GM12891 (cell line): Measurements from ENCODE around the gene JAG1.

Experiments
- DNase-seq: peaks from one replicate; pipeline ENCODE4 v3.0.0; 2011; ENCODE audit warnings: low spot score; ENCODE audit not compliant: insufficient read length
- FAIRE-seq: peaks from 2 replicates; lab custom pipeline; 2011; peaks lifted over from hg19 to GRCh38; lab: Jason Lieb, UNC
- PAX5 ChIP-seq: IDR thresholded peaks from 2 replicates; pipeline ENCODE4 v1.6.1; 2011; ENCODE audit warnings: low read length, moderate library complexity, mild to moderate bottlenecking; ENCODE audit not compliant: insufficient read depth, severe bottlenecking
- POLR2A ChIP-seq: IDR thresholded peaks from 2 replicates; pipeline ENCODE4 v1.6.1; 2011; ENCODE audit warnings: low read depth, low read length, control low read depth
- POLR2AphosphoS5 ChIP-seq: IDR thresholded peaks from 2 replicates; pipeline ENCODE4 v1.6.1; 2011; ENCODE audit warnings: low read depth, low read length, control low read depth
- POU2F2 ChIP-seq: IDR thresholded peaks from 2 replicates; pipeline ENCODE4 v1.6.1; 2011; ENCODE audit warnings: low read depth, mild to moderate bottlenecking, control low read depth, low read length, moderate library complexity
- SPI1 ChIP-seq: IDR thresholded peaks from 2 replicates; pipeline ENCODE4 v1.6.1; 2011; ENCODE audit warnings: low read depth, low read length, control low read depth
- TAF1 ChIP-seq: IDR thresholded peaks from 2 replicates; pipeline ENCODE4 v1.6.1; 2011; ENCODE audit warnings: low read depth, low read length, control low read depth

Gene JAG1

DNA sequence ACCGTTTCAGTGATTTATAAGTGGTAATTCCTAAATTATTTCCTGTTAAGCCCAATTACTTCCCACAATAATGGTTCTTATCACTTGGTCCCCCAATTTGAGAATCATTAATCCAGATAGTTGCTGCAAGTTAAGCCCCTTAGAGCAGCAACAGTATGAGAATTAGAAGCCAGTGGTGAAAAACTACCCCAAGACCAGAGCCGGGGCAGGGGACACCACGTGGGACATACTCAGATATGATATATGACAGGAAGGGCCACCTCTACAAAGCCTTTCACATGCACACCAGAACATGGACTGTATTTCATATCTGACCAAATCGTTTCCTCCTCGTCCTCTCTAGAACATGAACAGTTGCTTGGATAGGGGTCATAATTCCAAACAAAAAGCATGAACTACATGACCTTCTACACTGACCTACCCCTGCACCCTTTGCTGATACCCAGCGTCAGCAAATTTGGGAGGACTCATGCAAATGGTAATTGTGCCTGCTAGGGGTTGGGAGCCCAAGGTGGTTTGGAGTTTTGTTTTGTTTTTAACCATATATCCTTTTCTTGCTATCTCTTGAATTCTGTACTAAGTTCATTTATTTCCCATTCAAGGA is 3.9 kb downstream of the JAG1 start:
- FAIRE-seq (no peak), DNase-seq (no peak)
- TF ChIP-seq SPI1 (no peak), POU2F2 (no peak), TAF1 (no peak), POLR2A (no peak), POLR2AphosphoS5 (no peak), PAX5 (no peak)

DNA sequence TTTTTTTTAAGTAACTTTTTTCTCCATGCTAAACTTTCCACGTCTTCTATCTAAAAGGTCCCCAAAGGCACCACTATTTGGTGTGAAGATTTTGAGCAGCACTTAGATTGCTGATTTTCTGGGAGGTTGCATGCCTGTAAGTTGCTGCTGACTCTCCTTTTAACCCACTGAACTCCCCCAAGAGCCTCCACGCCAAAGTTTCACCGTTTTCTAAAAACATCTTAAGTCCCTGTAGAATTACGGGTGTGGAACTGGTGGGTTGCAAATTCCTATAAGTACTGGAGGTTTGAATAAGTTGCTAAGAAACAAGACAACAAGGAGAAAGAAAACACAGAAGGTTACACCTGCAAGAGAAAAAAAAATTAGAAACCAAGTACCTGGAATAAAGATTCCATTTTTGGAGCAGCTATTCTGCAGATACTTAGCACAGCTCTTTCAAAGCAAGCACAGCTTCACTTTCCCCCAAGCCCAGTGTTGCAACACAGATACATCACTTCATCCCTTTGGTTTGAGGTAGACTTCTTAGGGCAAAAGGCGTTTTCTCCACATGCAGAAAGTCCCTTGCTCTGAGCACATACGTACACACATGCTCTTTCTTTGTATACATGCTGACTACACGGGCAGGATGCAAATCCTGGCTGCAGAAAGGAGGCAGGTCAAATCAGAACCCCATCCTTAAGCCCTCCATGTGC is 5.0 kb downstream of the JAG1 start:
- TF ChIP-seq TAF1, result no peak
- no peak for FAIRE-seq

DNA sequence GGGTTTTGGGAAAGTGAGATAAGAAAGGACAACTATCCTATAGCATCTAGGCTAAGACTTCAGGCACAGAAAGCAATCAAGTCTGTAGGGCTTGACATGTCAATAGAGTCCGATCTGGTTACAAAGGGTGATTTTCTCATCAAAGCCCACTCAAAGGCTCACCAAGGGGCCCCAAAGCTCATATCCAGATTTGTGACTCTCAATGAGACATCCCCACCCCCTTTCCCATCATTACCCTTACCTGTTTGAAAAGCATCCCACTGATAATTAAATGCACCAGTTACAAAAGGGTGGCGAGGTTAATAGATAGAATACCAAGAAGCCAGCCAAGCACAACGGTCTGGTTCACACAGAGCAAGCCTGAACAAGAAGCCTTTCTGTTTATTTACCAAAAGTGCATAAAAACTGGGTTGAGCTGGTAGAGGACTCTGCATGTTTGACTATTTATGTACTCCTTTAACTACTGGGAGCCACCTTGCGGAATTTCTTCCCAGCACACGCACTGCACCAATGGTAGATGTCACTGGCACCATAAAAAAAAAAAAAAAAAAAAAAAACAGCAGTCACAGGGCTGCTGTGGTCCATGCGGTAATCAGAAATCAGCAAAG is 6.1 kb downstream of the JAG1 start:
- FAIRE-seq (no peak), DNase-seq (no peak)
- TF ChIP-seq POLR2A (no peak), POU2F2 (no peak), TAF1 (no peak), POLR2AphosphoS5 (no peak), PAX5 (no peak), SPI1 (no peak)

More for the DNA sequence above, 5.0 kb downstream of the JAG1 start:
- no peak for DNase-seq

DNA sequence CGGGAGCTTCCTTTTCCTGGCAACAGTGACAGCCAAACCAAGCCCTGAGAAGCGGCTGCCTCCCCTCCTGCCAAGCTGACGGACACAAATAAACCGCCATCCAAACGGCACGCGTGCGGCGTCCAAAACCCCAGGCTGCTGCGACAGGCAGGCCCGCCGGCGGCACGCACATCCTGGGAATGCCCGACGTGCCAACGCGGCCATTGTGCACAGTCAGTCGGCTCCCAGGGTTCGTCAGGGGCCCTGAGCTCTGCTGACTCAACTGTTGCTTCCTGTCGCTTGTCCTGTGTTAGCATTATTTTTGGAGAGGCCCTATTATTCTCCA is 6.8 kb downstream of the JAG1 start:
- DNase-seq (no peak), FAIRE-seq (no peak)
- TF ChIP-seq TAF1, result no peak
- TF ChIP-seq POLR2AphosphoS5, result no peak
- no peak for TF ChIP-seq POU2F2
- no peak for TF ChIP-seq SPI1
- TF ChIP-seq PAX5, result no peak
- no peak for TF ChIP-seq POLR2A

DNA sequence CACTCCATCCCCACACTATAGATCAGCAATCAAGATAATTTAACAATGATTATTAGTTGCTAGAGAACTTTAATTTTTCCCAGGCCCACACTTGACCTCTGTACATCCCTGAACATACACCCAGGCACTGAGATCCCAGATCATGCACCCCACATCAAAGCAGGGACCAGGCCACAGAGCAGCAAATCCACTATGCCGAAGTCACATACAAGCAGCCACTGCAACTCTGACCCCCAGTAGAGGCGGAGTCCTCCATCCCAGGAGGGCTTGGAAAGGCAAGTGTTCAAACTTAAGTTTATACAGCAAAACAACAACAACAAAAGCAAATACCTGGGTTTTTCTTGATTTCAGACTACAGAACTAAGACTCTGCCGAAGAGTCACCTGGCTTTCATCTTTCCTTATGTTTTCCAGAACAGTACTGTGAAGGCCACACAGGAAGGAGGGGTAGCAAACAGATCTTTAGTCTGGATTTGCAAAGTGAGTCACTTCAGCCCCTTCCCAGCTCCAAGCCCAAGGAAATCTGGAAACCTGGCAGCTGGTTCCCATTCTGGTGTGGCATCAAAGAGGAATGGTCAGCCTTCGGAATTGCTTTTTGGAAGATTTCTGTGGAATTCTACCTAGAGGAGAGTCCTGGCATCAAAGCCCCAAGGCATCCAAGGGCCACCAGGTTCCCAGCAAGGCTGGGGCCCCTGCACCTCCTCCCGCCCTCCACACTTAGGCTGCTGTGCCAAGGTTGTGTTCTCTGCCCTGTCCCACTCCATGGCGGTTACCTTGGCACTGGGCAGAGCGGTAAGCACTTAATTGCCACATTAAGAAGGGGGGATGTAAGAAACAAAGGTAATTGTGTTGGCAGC is 7.3 kb downstream of the JAG1 start:
- DNase-seq (no peak), FAIRE-seq (no peak)
- TF ChIP-seq SPI1 (no peak), POLR2A (no peak), POU2F2 (no peak), PAX5 (no peak), TAF1 (no peak)

DNA sequence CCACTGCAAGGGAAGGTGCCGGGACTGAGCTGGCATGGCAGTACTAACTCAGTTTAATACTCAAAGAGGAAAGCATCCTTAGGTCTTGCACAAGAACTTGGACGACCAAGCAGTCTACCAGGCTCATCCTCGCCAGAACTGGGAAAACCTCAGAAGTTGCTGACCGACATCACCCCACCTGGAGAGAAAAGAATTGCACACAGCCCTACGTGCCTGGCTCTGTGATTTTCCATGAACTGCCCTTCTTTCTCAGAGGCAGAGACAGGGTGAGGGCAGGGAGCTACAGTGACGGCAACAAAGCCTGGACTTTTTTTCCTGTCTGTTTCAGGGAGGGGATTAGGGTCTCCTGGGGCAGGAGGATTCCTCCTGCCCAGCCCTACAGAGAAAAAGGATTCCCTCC is 8.0 kb downstream of the JAG1 start:
- DNase-seq (no peak), FAIRE-seq (no peak)
- TF ChIP-seq POLR2AphosphoS5 (no peak), SPI1 (no peak), POLR2A (no peak), PAX5 (no peak), POU2F2 (no peak), TAF1 (no peak)

DNA sequence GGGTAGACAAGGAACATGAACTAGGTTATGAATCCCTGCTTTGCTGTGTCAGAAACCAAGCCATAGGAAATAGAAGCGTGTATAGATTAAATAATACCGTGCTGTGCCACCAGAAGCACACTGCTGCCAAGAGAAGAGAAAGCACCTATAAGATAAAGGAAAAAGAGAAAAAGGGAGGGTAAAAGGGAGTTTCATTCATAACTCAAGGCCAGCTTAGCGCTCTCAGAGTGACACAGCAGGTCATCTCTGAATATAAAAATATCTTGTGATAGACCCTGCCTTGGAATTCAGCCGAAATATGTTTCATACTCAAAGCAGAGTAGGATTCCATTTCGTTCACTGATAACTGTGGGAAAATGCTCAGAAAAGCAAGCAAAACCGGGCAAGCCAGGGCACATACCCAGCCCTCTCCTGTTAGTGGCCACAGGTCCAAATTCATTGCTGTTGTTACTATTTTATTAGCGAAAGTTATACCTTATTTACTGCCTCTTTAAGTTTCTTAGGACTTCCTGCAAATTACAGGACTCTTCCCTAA is 8.7 kb downstream of the JAG1 start:
- TF ChIP-seq TAF1 (no peak), PAX5 (no peak), SPI1 (no peak), POLR2A (no peak)
- FAIRE-seq (no peak), DNase-seq (no peak)

DNA sequence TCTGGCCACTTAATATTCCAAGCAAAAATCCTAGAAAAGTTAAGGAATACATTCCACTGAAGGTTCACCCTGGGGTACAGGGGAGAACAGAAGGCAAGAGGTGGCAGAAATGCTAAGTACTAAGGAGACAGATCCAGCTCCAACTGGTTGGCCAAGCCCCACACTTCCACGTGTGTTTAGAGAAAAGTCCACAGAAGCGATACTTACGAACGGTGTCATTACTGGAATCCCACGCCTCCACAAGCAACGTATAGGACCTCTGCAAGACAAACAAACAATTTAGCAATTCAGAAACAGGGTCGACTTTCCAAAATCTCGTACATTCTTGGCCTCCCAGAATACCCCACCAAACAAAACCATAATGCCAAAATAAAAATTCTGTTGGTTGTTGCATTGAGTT is 10.0 kb downstream of the JAG1 start:
- FAIRE-seq, result no peak
- no peak for DNase-seq

DNA sequence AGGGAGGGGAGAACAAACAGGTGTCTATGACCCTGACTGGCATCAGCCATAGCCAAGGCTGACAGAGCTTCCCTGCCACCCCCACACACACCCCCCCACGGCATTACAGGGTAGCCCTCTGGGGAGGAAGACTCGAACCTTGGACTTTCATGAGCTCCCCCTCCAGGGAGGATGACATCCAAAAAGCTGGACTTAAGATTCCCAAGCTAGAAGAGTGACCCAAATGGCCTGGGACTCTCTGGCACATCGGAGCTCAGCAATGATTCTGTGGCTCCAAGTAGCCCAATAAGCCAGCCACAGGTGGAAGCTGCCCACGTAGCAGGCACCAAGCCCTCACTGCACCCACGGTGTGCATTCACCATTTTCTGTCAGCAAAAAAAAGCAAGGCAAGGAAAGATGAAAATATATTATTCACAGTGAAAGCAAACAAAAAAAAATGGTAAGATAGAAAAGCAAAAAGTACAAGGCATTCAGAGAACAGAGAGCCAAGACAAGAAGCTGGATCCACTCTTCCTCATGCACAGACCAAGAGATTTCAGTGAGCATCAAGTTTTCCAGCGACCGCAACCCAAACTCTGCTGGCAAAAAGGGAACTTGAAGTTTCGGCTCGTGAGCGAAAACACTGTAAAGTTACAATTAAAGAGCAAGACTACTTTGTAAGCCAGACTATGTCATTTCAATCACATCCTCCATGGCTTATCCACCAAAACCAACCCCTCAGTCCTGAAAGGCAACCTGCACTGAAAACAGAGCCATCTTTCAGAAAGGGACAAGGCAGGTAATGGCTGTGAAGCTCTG is 10.9 kb downstream of the JAG1 start:
- no peak for FAIRE-seq
- TF ChIP-seq PAX5, result no peak
- no peak for TF ChIP-seq POU2F2
- TF ChIP-seq POLR2AphosphoS5, result no peak
- no peak for TF ChIP-seq SPI1
- TF ChIP-seq POLR2A, result no peak
- no peak for TF ChIP-seq TAF1
- DNase-seq, result no peak

More for the DNA sequence above, 10.0 kb downstream of the JAG1 start:
- no peak for TF ChIP-seq TAF1
- TF ChIP-seq SPI1, result no peak
- TF ChIP-seq PAX5, result no peak
- no peak for TF ChIP-seq POLR2AphosphoS5
- TF ChIP-seq POU2F2, result no peak
- no peak for TF ChIP-seq POLR2A
